ENCODE data around the gene S100P. TPM values are rescaled to one million over a fixed set of nuclear protein-coding genes. Genes with fewer than 3 reads are reported as not detected.

S100P gene
- total RNA-seq, 1 donor from 2014 or later = not detected

- DNase-seq (ENCODE audit: low spot score in 2 of 2) = no peak
- no peaks in the 10 kb centered on the region for H3K36me3 ChIP-seq
- TF ChIP-seq, protein P1, sequence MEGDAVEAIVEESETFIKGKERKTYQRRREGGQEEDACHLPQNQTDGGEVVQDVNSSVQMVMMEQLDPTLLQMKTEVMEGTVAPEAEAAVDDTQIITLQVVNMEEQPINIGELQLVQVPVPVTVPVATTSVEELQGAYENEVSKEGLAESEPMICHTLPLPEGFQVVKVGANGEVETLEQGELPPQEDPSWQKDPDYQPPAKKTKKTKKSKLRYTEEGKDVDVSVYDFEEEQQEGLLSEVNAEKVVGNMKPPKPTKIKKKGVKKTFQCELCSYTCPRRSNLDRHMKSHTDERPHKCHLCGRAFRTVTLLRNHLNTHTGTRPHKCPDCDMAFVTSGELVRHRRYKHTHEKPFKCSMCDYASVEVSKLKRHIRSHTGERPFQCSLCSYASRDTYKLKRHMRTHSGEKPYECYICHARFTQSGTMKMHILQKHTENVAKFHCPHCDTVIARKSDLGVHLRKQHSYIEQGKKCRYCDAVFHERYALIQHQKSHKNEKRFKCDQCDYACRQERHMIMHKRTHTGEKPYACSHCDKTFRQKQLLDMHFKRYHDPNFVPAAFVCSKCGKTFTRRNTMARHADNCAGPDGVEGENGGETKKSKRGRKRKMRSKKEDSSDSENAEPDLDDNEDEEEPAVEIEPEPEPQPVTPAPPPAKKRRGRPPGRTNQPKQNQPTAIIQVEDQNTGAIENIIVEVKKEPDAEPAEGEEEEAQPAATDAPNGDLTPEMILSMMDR (IDR thresholded peaks at IDR 0.05) = no peak
- H3K9me3 ChIP-seq = no peaks in the 10 kb centered on the region
- no peak overlapping the region for H3K27ac ChIP-seq
- no peaks in the 10 kb centered on the region for H3K27me3 ChIP-seq
- H3K4me3 ChIP-seq = no peak overlapping the region
- peaks cover 0 to 7% of the 10 kb centered on the region in 2 donors for H3K4me1 ChIP-seq
- intact Hi-C loops (cut with DNase I) = no loop called here
Measured at GRCh38 chr4:6692379-6692778, 1.3 kb upstream of the S100P start.

- DNase-seq (ENCODE audit: low spot score in 2 of 2) = no peak
- Histone ChIP-seq H3K4me1 (peaks cover 0 to 7% of the 10 kb centered on the region in 2 donors), H3K36me3 (no peaks in the 10 kb centered on the region), H3K4me3 (no peak overlapping the region), H3K27ac (no peak overlapping the region), H3K9me3 (no peaks in the 10 kb centered on the region), H3K27me3 (no peaks in the 10 kb centered on the region)
- intact Hi-C loops (cut with DNase I) = no loop called here
- TF ChIP-seq, protein P1 (IDR thresholded peaks at IDR 0.05) = no peak
Measured at GRCh38 chr4:6692806-6693205, 872 bp upstream of the S100P start.

DNA sequence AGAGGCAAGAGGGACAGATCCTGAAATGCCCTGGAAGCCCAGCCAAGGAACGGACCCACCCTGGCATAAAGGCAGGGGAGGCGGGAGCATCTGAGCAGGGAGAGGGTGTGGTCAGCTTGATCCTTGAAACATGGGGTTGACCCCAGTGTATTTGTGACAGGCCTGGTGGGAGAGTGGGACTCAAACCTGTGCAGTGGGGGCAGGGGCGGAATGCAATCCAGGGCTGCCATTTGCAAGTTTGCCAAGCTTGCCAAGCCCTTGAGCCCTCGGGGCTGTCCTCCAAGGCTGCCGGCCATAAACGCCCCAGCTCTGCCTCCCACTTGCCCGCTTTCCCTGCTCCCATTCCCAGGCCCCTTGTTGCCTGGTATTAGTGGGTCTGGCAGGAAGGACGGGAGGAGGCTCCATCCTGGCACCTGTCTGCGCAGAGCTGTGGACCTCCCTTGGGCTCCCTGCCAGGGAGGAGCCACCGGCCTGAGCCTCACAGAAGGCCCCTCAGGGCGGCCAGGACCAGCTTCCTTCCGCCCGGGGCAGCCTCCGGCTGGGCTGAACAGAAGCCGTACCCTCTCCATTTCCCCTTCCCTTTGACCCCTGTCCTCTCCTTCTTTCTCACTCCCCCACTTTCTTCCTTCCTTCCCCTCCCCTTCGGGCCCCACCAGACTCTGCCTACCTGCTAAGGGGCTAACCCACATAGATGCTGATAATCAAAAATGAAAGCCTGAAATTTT is 661 bp downstream of the S100P start:
- Histone ChIP-seq H3K36me3 (no peaks in the 10 kb centered on the region), H3K27ac (no peak overlapping the region), H3K4me3 (no peak overlapping the region), H3K27me3 (no peaks in the 10 kb centered on the region), H3K4me1 (peaks cover 0 to 7% of the 10 kb centered on the region in 2 donors), H3K9me3 (no peaks in the 10 kb centered on the region)
- intact Hi-C loops (cut with DNase I) = no loop called here
- TF ChIP-seq, protein P1 (IDR thresholded peaks at IDR 0.05) = no peak
- no peak for DNase-seq (ENCODE audit: low spot score in 2 of 2)

GRCh38 chr4:6695660-6696610 is 2.3 kb downstream of the S100P start:
- peak overlapping the region; percentile 49 to 54 for H3K27ac ChIP-seq
- H3K36me3 ChIP-seq = peaks cover 0 to 14% of the 10 kb centered on the region in 2 donors
- H3K4me1 ChIP-seq = peaks cover 0 to 7% of the 10 kb centered on the region in 2 donors
- H3K27me3 ChIP-seq = no peaks in the 10 kb centered on the region
- TF ChIP-seq, protein P1 (IDR thresholded peaks at IDR 0.05) = no peak
- no peaks in the 10 kb centered on the region for H3K9me3 ChIP-seq
- no peak for DNase-seq (ENCODE audit: low spot score in 2 of 2)
- H3K4me3 ChIP-seq = no peak overlapping the region
- intact Hi-C loops (cut with DNase I) = no loop called here

DNA sequence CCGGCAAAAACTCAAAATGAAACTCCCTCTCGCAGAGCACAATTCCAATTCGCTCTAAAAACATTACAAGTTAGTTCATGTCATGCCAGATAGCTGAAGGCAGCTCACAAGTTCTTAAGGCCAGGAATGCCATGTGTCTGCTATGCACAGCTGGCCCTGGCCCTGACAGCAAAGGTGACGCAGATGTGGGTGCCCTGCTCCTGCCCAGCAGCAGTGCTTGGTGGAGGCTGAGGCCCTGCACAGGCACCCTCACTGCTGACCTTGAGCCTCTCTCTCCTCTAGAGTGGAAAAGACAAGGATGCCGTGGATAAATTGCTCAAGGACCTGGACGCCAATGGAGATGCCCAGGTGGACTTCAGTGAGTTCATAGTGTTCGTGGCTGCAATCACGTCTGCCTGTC is 2.9 kb downstream of the S100P start:
- Histone ChIP-seq H3K27me3 (no peaks in the 10 kb centered on the region), H3K4me1 (peaks cover 0 to 7% of the 10 kb centered on the region in 2 donors), H3K27ac (peak overlapping the region; percentile 7 to 54), H3K9me3 (no peaks in the 10 kb centered on the region), H3K36me3 (peaks cover 0 to 17% of the 10 kb centered on the region in 2 donors), H3K4me3 (no peak overlapping the region)
- no peak for DNase-seq (ENCODE audit: low spot score in 2 of 2)
- intact Hi-C loops (cut with DNase I) = no loop called here
- TF ChIP-seq, protein P1 (IDR thresholded peaks at IDR 0.05) = no peak
